GM19324 (cell line): ENCODE results near the gene IGFBP6.

ENCODE experiments used
- ATAC-seq: cut with Tn5 transposase; IDR thresholded peaks from one replicate; pipeline ENCODE4 v1.9.1; 2021; ENCODE audit warnings: mild to moderate bottlenecking, moderate library complexity; ENCODE audit not compliant: unreplicated experiment, low FRiP score

The IGFBP6 gene, protein sequence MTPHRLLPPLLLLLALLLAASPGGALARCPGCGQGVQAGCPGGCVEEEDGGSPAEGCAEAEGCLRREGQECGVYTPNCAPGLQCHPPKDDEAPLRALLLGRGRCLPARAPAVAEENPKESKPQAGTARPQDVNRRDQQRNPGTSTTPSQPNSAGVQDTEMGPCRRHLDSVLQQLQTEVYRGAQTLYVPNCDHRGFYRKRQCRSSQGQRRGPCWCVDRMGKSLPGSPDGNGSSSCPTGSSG

DNA sequence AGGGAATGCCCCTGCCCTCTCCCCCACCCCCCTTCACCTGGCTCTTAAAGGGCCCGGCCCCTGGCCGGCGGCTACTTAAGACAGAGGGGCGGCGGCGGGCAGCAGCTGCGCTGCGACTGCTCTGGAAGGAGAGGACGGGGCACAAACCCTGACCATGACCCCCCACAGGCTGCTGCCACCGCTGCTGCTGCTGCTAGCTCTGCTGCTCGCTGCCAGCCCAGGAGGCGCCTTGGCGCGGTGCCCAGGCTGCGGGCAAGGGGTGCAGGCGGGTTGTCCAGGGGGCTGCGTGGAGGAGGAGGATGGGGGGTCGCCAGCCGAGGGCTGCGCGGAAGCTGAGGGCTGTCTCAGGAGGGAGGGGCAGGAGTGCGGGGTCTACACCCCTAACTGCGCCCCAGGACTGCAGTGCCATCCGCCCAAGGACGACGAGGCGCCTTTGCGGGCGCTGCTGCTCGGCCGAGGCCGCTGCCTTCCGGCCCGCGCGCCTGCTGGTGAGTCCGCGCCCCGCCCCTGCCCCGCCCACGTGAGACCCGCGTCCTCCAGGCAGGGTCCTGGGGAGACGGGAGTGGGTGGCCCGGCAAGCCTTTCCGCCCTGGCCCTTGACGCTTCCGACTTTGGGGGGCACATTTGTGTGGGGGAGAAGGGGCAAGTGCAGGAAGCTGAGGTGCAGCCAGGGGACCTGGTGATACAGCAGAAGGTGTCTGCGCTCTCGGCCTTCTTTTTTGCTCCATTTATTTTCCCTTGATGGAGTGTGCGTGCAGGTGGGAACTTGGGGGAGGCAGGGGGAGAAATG, at the start of gene IGFBP6:
Gene IGFBP6 (plus strand): TSS at position 104 of the 790 bp plus-strand sequence. CDS start 51 bp downstream, at position 155.
- ATAC-seq: peak; percentile 52

DNA sequence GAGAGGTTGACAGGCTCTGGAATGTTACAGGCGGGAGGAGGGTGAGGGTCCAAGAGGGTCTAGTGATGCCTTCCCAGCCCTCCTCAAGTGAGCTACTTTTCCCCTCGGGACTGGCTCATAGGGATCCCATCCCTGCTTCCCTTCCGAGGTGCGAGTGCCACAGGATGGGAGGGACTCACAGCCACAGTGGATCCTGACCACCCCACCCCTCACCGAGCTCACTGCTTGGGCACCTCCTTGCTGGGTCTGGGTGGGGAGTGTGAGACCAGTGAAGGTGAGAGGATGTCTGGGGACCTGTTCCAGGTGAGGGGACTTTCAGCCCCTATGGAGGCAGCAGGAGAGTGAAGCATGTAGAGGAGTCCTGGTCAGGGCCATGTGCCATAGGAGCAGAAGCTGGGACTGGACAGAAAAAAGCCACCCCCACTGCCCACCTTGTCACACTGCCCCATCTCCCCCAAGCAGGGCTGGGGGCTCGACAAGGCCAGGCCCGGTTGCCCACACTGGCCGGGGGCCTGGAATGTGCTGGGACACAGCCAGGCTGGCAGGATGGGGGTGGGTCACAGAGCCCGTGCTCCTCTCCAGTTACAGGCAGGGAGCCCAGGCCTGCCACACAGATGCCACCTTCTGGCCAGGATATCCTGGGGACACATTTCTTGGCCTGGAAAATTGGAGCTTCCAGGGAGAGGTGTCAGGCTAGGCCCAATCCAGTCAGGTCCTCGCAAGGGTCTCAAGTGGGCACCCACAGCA, 49.3 kb upstream of the IGFBP6 start:
- no peak for ATAC-seq

DNA sequence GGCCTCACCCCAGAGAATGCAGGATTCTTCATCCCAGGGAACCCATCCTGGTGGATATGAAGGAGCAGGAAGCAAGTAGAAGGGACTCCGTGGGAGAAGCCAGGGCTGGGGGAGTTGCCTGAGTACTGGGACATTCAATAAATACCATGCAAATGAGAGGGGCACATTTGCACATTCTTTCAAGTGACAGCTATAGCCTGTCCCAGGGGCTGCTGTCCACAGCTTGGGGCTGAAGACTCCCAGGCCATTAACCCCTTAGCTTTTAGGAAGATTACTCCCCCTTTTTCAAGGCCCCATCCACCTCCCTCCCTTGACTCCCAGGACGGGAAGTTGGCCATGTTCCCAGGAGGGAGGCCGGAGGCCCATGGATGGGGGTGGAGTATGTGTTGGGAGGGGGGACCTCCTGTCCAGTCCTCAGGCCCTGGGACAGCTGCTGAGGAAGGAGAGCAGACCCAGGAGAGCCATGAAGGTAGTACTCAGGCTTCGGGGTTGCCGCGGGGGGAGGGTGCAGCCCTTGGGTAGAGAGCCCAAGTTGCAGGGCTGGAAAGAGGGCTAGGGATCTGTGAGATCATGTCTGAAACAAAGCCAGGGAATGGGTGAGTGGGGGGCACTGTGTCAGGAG, 48.6 kb upstream of the IGFBP6 start:
- no peak for ATAC-seq

DNA sequence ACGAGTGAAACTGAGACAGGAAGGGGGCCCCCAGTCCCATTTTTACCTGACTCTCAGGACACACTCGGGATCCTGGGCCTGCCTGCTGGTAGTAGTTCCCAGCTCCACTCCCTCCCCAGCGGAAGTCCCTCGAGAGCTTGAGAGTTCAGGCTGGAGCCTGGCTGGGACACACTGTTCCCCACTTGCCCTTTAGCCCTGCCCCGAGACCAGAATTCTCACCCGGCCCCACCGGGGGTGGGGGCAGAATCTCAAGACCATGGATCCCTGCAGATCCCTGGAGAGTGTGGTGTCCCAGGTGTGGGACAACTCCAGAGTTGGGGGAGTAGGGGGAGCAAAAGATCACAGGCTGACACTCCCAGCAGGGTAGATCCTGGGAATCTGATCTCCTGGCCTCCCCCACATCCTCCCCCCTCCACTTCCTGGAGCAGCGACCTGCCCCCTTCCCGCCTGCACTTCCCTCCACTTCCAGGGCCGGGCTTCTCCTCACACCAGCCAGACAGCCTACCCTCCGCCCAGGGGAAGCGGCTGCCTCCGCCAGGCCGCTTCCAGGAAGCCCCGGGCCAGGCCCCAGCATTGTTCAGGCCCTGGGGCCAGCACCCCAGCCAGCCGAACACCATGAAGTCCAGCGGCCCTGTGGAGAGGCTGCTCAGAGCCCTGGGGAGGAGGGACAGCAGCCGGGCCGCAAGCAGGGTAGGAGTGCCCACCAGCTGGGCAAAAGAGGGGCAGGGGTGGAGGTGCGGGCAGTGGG, 47.7 kb upstream of the IGFBP6 start, which contains the start of gene TNS2:
Gene TNS2 (plus strand): TSS at position 495 of the 748 bp plus-strand sequence. CDS start 121 bp downstream, at position 616.
- no peak for ATAC-seq

DNA sequence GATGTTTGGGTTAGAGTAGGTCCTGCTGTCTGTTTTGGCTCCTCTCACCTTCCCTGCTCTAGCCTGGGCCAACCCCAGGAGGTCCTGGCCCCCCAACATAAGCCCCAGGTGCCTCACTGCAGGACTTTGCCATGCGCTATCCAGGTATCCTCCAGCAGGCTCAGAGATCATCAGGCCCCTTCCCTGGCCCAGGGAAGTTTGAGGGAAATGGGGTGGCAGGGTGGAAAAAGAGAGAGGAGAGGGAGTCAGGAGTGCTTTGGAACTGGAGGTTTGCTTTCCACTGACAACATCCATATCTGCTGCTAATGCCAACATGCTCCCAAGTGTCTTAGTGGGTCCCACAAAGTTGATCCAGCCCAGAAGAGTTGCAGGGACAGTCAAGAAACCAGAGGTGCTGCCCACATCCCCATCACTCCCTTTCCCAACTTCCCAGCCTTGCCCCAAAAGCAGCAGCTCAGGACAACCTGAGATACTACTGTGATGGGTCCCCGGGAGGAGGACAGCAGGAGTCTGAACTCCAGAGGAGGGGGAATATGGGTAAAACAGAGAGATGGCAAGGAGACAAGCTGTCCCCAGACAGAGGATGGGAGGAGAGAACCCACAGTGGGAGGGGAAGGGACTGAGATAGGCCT, 46.9 kb upstream of the IGFBP6 start:
- no peak for ATAC-seq

DNA sequence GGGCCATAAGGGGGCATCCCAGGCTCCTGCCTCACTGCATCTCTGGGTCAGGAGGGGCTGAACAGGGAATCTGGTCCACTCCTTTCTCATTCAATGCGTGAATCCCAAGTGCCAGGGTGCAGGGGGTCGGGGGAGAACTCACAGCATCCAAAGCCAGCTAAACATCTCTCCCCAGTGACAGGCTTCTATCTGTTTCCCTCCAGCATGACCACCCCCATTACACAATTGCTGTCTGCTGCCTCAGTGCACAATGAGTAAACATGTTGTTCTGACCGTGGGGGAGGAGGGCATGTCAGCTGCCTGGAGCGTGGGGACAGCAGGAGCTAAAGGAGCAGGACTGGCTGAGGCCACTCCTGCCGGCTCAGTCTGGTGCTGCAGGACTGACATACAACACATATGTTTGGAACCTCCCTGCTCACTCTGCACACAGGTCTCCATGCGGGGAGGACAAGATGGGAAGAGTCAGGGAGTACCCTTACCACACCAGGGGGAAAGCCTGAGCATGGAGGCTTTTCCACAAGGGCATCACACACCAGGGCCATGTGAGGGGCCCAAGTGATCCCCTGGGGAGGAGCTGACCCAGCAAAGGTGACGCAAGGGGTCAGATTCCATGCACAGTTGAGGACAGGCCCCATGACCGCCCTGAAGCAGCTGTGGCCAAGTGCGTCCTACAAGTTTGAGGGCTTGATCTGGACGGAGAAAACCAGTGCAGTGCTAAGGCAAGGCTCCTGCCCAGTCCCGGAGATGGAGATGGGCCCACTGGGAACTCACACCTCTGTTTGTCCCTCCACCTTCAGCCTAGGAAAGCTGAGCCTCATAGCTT, 46.2 kb upstream of the IGFBP6 start:
- ATAC-seq: no peak

DNA sequence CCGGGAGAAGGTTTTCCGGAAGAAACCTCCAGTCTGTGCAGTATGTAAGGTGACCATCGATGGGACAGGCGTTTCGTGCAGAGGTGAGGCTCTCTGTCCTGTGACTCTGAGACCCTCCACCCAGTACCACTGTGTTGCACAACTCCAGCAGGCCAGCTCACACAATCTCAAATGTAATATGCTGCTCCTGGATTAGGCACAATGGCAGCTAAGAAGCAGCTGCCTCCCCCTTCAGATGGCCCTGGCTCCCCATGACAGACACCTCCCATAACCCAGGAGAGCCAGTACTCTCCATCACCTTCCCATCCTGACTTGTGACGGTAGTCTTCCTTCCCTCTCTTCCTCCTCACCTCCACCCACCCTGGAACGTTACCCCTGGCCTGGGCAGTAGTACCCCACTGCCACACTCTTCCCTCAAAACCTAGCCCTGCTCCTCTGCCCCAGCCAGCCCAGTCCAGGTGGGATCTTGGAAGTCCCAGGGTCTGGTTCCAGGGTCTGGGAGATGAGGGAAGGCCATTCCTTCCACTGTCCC, 45.5 kb upstream of the IGFBP6 start:
- ATAC-seq: no peak

DNA sequence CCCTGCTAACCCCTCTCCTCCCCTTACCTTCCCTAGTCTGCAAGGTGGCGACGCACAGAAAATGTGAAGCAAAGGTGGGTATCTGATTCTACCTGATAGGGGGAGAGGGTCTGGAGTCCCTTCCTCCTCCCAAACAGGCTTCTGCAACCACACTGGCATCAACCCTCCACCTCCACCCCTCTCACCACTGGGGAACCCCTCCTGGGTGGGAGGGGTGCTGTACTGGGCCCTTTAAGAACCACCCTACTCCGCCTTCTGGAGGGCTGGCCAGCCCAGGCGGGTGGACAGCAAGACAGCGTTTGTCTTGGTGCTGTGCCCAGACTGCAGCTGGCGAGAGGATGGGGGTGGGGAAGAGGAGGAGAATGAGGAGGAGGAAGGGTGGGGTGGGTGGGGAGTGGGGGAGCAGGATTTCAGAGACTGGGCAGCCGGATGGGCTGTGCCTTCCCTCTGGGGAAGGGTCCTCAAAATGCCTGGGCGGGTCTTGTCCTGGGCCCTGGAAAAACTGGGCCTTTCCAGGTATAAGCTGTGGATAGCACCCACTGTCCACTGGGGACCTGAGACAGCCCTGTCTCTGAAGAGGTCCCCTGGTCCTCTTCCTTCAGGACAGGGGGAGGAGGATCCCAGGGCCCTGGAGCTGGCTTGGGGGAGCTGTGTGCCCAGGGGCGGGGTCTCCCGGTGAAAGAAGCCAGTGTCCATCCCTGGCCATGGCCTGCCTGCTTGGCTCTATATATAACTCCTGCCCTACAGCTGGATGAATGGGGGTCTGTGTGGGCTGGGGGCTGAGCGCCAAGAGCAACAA, 44.8 kb upstream of the IGFBP6 start:
- no peak for ATAC-seq

DNA sequence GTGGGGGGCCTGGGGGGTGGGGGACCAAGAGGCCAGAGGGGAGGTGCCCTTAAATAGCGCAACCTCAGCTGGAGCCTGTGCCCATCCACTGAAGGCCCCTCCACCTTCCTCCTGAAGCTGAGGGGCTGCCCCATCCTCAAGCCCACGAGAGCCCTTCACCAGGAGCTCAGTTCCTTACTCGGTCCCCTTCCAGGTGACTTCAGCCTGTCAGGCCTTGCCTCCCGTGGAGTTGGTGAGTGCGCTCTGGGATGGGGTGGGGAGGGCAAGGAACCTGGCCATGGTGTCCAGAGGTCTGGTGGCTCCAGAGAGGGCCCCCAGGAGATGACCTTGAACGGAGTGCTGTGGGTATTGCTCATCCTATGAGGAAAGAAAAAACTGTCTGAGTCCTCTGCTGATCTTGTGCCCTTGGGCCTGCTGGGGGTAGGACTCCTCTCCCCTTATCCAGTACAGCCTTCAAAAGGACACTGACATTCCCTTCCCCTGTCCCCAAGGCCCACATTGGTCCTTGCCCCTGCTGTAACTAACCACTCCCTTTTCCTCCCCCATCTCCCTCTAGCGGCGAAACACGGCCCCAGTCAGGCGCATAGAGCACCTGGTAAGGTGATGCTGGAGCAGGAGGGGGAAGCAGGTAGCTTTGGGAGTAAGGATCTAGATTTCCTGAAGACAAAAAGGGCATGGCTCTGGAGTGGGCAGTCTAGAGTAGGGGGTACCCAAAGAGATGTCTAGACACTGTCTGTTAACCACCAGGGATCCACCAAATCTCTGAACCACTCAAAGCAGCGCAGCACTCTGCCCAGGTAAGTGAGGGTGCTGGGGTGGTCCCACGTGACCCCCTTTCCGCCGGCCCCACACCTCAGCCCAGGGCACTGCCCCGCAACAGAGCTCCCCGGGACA, 44.0 kb upstream of the IGFBP6 start:
- ATAC-seq: no peak

DNA sequence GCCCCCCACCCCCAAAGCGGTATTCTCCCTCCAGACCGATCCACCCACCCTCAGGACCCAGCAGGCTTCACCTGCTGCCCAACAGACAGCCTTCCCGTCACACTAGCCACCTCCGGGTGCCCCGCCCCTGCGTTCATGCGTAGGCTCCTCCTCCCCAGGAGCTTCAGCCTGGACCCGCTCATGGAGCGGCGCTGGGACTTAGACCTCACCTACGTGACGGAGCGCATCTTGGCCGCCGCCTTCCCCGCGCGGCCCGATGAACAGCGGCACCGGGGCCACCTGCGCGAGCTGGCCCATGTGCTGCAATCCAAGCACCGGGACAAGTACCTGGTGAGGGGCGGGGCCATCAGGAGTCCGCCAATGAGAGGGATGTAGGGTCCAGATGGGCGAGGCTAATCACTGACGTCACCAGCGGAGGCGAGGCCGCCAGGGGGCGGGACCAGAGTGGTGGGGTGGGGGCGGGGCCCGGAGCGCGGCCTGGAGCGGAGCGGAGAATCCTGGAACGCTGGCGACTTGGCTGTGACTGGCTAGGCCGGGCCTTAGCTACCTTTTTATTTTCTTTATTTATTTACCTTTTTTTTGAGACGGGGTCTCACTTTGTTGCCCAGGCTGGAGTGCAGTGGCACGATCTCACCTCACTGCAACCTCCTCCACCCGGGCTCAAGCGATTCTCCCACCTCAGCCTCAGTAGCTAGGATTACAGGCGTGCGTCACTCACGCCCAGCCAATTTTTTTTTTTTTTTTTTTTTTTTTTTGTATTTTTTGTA, 43.2 kb upstream of the IGFBP6 start:
- ATAC-seq: peak; percentile 86

DNA sequence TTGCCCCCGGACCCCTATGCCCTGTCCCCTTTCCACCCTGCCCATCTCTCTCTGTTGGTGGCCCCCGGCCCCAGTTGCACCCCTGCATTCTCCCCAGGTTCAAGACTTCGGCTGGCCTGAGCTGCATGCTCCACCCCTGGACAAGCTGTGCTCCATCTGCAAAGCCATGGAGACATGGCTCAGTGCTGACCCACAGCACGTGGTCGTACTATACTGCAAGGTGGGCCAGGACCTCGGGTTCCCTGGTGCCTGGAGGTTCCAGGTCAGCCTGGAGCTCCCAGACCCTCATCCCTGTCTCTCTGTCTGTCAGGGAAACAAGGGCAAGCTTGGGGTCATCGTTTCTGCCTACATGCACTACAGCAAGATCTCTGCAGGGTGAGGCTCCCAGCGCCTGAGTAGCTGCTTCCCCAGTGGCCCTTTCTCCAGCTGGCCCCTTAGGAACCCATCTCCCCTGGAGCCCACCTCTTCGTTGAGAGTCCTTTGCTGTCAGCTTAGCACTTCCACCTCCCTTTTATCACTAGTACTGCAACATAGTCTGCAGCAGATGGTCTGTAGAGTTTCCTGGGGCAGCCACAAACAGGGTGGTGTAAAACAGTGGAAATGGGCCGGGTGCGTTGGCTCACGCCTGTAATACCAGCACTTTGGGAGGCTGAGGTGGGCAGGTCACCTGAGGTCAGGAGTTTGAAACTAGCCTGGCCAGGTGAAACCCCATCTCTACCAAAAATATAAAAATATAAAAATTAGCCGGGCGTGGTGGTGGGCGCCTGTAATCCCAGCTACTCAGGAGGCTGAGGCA, 41.8 kb upstream of the IGFBP6 start:
- no peak for ATAC-seq

DNA sequence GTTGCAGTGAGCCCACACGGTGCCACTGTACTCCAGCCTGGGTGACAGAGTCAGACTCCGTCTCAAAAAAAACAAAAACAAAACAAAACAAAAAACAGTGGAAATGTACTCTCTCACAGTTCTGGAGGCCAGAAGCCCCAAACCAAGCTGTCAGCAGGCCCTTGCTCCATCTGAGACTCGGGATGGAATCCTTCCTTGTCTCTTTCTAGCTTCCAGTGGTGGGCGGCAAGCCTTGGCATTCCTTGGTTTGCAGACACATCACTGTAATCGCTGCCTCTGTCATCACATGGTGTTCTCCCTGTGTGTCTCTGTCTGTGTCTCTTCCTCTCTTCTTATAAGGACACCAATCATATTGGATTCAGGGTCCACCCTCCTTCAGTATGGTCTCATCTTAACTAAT, 41.2 kb upstream of the IGFBP6 start:
- ATAC-seq: no peak

DNA sequence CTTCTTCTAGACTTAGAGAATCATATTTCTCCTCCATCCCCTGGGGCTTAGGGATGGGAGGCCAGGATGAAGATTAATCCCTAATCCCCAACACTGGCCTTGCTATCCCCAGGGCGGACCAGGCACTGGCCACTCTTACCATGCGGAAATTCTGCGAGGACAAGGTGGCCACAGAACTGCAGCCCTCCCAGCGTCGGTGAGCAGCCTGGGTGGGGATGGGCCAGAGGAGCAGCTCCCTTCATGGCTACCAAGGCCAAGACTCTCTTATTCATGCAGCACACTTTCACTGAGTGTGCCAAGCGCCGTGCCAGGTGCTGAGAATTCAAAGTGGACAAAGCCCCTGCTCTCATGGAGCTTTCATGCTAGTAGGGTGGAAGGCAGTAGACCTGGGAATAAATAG, 40.6 kb upstream of the IGFBP6 start:
- ATAC-seq: no peak

DNA sequence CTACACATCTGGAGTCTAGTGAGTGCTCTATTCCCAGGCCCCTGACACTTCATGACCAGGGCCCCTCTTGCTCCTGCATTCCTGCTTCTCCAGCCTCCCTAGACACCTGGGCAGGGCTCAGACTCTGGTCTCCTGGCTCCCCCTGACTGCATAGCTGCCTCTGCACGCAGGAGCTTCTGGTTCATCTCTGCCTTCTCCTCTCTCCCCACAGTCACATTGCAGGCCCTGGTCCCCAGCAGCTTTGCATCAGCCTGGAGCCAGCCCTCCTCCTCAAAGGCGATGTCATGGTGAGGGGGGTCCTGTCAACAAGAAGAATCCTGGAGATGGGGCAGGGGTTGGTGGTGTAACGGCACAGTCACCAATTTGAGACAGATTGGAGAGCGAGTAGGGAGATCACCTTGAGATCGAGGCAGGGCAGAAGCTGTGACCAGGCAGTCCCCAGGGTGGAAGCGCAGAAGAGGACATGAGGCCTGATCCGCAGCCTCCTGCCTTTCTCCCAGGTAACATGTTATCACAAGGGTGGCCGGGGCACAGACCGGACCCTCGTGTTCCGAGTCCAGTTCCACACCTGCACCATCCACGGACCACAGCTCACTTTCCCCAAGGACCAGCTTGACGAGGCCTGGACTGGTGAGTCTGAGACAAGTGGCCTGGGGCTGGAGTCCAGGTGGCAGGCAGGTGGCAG, 39.5 kb upstream of the IGFBP6 start:
- ATAC-seq: no peak
